MM.1S (cell line): ENCODE measurements around the gene PHF3.

Source experiments
- DNase-seq: peaks from one replicate; pipeline ENCODE4 v3.0.0-alpha.2; 2015
- H2AFZ ChIP-seq: fragments of 300-600 bp; sonication (generic); 2 replicates; pipeline ENCODE4 v1.6.0; 2016; ENCODE audit warnings: antibody characterized with exemption, low read length
- H3F3A ChIP-seq: fragments of 300-600 bp; sonication (generic); 2 replicates; pipeline ENCODE4 v1.6.1; 2016; ENCODE audit warnings: mild to moderate bottlenecking, antibody characterized with exemption, low read length, moderate library complexity, mixed read lengths; ENCODE audit not compliant: insufficient read depth
- H3K27ac ChIP-seq: fragments of 300-600 bp; sonication (generic); 2 replicates; pipeline ENCODE4 v1.5.1; 2016; ENCODE audit warnings: mild to moderate bottlenecking, low read length
- H3K27me3 ChIP-seq: fragments of 300-600 bp; sonication (generic); replicated peaks from 2 replicates; pipeline ENCODE4 v1.6.0; 2016; ENCODE audit warnings: low read length; ENCODE audit not compliant: insufficient read depth
- H3K36me3 ChIP-seq: fragments of 300-600 bp; sonication (generic); replicated peaks from 2 replicates; pipeline ENCODE4 v1.6.1; 2016; ENCODE audit warnings: mild to moderate bottlenecking, low read length, mixed read lengths; ENCODE audit not compliant: insufficient read depth
- H3K4me1 ChIP-seq: fragments of 300-600 bp; sonication (generic); 2 replicates; pipeline ENCODE4 v1.6.1; 2016; ENCODE audit warnings: low read length, mixed read lengths
- H3K4me2 ChIP-seq: fragments of 300-600 bp; sonication (generic); 2 replicates; pipeline ENCODE4 v1.6.0; 2016; ENCODE audit warnings: low read depth, low read length
- H3K4me3 ChIP-seq: fragments of 300-600 bp; sonication (generic); 2 replicates; pipeline ENCODE4 v1.5.1; 2016; ENCODE audit warnings: low read length, mixed read lengths
- H3K79me2 ChIP-seq: fragments of 300-600 bp; sonication (generic); 2 replicates; pipeline ENCODE4 v1.6.1; 2016; ENCODE audit warnings: mixed run types, low read length, mixed read lengths
- H3K9ac ChIP-seq: fragments of 300-600 bp; sonication (generic); 2 replicates; pipeline ENCODE4 v1.6.1; 2016; ENCODE audit warnings: low read length, mixed read lengths
- H3K9me2 ChIP-seq: fragments of 300-600 bp; sonication (generic); replicated peaks from 2 replicates; pipeline ENCODE4 v1.6.1; 2016; ENCODE audit warnings: mild to moderate bottlenecking, low read length, mixed read lengths; ENCODE audit not compliant: insufficient read depth
- H3K9me3 ChIP-seq: fragments of 300-600 bp; sonication (generic); replicated peaks from 2 replicates; pipeline ENCODE4 v1.6.1; 2016; ENCODE audit warnings: mild to moderate bottlenecking, low read length, mixed read lengths; ENCODE audit not compliant: insufficient read depth
- H4K20me1 ChIP-seq: fragments of 300-600 bp; sonication (generic); 2 replicates; pipeline ENCODE4 v1.6.1; 2016; ENCODE audit warnings: mild to moderate bottlenecking, low read length, moderate library complexity, mixed read lengths; ENCODE audit not compliant: insufficient read depth
- CTCF ChIP-seq: fragments of 300-600 bp; sonication (generic); IDR thresholded peaks from 2 replicates; pipeline ENCODE4 v1.5.1; 2016; ENCODE audit warnings: antibody characterized with exemption, low read length, mixed read lengths
- EZH2 ChIP-seq: fragments of 300-600 bp; sonication (generic); optimal IDR thresholded peaks from 2 replicates; pipeline ENCODE3; 2017; ENCODE audit warnings: low read depth, mild to moderate bottlenecking, antibody characterized with exemption, low read length, mixed read lengths
- EZH2phosphoT487 ChIP-seq: fragments of 300-600 bp; sonication (generic); IDR thresholded peaks from 2 replicates; pipeline ENCODE4 v1.6.1; 2018; ENCODE audit warnings: antibody characterized with exemption, low read length

Gene PHF3

GRCh38 chr6:63597141-63598048, 38.2 kb upstream of the PHF3 start:
- no peaks in the 10 kb centered on the region for H3K36me3 ChIP-seq
- no peaks in the 10 kb centered on the region for H3K27me3 ChIP-seq
- H3K4me1 ChIP-seq, result no peaks in the 10 kb centered on the region
- no peak for TF ChIP-seq EZH2phosphoT487
- no peak for TF ChIP-seq EZH2
- TF ChIP-seq CTCF, result no peak
- H4K20me1 ChIP-seq, result no peaks in the 10 kb centered on the region
- H3K9me3 ChIP-seq, result no peaks in the 10 kb centered on the region
- DNase-seq, result no peak
- peaks cover 4% of the 10 kb centered on the region; the same call in 1 of the 2 replicates for H3F3A ChIP-seq
- H3K9me2 ChIP-seq, result no peaks in the 10 kb centered on the region
- no peak overlapping the region for H3K27ac ChIP-seq
- peak overlapping the region; percentile 78 for H2AFZ ChIP-seq
- no peaks in the 10 kb centered on the region for H3K79me2 ChIP-seq
- 0 out of 2 replicates have a peak overlapping the region, but pooled peaks have one; percentile 70 for H3K4me3 ChIP-seq
- no peak overlapping the region for H3K9ac ChIP-seq
- H3K4me2 ChIP-seq, result peak overlapping the region; percentile 87; the same call in 1 of the 2 replicates

- H3F3A ChIP-seq, result peaks cover 4% of the 10 kb centered on the region; the same call in 1 of the 2 replicates
- peak; percentile 83 for DNase-seq
- no peaks in the 10 kb centered on the region for H3K27me3 ChIP-seq
- no peaks in the 10 kb centered on the region for H3K4me1 ChIP-seq
- H2AFZ ChIP-seq, result peak overlapping the region; percentile 78
- no peak overlapping the region for H3K27ac ChIP-seq
- peak overlapping the region; percentile 33; the same call in 1 of the 2 replicates for H3K9ac ChIP-seq
- H3K9me3 ChIP-seq, result no peaks in the 10 kb centered on the region
- peak overlapping the region; percentile 87 for H3K4me2 ChIP-seq
- no peaks in the 10 kb centered on the region for H4K20me1 ChIP-seq
- H3K4me3 ChIP-seq, result peak overlapping the region; percentile 70
- TF ChIP-seq EZH2phosphoT487 (no peak), EZH2 (no peak), CTCF (peak; percentile 85)
- H3K36me3 ChIP-seq, result no peaks in the 10 kb centered on the region
- no peaks in the 10 kb centered on the region for H3K9me2 ChIP-seq
- no peaks in the 10 kb centered on the region for H3K79me2 ChIP-seq
Observed at GRCh38 chr6:63598049-63599036, 37.3 kb upstream of the PHF3 start.

- Histone ChIP-seq H3K9me2 (no peaks in the 10 kb centered on the region), H3K9me3 (no peaks in the 10 kb centered on the region), H3K27ac (no peak overlapping the region), H3K79me2 (no peaks in the 10 kb centered on the region), H3K4me2 (peak overlapping the region; percentile 87; the same call in 1 of the 2 replicates), H3K27me3 (no peaks in the 10 kb centered on the region), H3K36me3 (no peaks in the 10 kb centered on the region), H3K4me1 (no peaks in the 10 kb centered on the region), H3K4me3 (peak overlapping the region; percentile 70; the same call in 1 of the 2 replicates), H3F3A (peaks cover 4% of the 10 kb centered on the region; the same call in 1 of the 2 replicates), H3K9ac (no peak overlapping the region), H4K20me1 (no peaks in the 10 kb centered on the region), H2AFZ (peak overlapping the region; percentile 78)
- DNase-seq, result no peak
- no peak for TF ChIP-seq EZH2phosphoT487
- no peak for TF ChIP-seq CTCF
- TF ChIP-seq EZH2, result no peak
Observed at GRCh38 chr6:63599243-63599642, 36.4 kb upstream of the PHF3 start.
